HG02678 (cell line): Measurements from ENCODE around the gene SP3.

Source experiments
- ATAC-seq: cut with Tn5 transposase; IDR thresholded peaks from one replicate; pipeline ENCODE4 v1.9.1; 2021; ENCODE audit warnings: mild to moderate bottlenecking, moderate library complexity; ENCODE audit not compliant: unreplicated experiment

SP3 gene

DNA sequence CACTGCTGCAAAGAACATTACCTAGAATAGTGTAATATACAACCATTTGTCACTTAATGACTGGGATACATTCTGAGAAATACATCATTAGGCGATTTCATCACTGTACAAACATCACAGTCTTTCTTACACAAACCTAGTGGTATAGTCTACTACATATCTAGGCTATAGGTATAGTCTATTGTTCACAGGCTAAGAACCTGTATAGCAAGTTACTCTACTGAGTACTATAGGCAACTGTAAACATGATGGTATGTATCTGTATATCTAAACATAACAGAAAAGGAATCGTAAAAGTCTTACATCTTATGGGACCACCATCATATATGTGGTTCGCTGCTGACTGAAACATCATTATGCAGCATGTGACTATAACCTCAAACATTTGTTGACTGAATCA is 21.4 kb downstream of the SP3 start:
- ATAC-seq = no peak

DNA sequence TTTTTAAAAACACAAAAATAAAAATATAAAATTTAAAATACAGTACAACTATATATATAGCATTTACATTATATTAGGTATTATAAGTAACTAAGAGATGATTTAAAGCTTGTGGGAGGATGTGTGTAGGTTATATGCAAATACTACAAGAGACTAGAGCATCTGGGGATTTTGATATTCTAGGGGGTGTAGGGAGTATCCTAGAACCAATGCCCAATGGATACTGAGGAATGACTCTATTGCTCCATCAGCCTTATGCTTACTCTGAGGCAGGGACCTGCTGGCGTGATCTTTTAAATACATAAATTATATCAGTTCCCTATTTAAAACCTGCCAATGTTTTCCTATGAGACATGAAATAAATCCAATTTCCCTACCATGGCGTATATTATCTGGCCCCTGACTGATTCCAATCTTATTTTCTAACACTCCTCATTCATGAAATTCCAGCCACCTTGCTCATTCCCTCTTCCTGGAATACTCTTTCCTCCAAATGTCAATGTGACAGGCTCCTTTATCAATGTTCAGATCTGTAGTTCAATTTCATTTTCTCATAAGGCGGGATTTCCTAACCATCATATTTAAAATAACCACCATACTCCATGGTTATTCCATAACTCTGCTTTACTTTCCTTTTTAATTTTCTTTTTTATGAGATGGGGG is 22.2 kb downstream of the SP3 start:
- ATAC-seq = no peak

DNA sequence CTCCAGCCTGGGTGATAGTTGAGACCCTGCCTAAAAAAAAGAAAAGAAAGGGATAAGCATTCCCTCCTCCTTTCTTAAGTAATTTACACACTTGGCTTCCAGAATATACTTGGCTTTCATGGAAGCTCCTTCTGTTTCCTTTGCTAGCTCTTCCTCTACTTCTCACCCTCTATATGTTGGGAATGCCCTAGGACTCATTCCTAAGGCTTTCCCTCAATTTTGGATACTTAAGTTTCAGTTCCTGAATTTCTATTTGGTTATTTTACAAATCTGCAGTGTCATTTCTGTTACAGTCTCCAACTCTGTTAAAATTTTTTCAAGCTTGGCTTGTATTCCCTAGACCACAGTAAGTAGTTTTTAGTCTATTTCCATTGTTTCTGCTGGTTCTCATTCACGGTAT is 23.6 kb downstream of the SP3 start:
- no peak for ATAC-seq

DNA sequence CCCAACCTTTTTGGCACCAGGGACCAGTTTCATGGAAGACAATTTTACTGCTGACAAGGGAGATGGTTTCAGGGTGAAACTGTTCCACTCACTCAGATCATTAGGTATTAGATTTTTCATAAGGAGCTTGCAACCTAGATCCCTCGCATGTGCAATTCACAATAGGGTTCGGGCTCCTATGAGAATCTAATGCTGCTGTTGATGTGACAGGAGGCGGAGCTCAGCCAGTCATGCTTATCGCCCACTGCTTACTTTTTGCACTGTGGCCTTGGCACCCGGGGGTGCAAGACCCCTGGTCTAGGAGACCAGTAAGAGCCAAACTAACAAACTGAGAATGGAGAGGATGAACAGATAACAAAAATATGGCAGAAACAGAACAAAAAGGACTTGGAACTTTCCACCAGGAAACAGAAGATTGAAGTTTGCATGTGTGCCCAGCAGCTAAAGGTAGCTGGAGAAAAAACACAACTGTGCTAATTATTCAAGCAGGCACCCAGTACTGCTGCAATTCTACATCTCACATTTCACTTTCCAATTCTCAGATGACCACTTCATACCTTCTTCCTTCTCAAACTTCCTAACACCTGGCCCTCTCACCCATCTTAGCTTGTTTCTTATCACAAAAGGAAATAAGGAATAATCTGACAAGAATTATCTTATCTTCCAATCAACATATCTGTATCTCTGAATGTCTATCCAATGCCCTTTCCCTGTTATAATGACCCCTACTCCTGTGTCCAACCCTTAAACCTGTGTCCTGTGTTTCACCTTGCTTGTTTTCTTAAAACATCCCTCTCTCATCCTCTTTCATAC is 24.8 kb downstream of the SP3 start:
- peak; percentile 42 for ATAC-seq

DNA sequence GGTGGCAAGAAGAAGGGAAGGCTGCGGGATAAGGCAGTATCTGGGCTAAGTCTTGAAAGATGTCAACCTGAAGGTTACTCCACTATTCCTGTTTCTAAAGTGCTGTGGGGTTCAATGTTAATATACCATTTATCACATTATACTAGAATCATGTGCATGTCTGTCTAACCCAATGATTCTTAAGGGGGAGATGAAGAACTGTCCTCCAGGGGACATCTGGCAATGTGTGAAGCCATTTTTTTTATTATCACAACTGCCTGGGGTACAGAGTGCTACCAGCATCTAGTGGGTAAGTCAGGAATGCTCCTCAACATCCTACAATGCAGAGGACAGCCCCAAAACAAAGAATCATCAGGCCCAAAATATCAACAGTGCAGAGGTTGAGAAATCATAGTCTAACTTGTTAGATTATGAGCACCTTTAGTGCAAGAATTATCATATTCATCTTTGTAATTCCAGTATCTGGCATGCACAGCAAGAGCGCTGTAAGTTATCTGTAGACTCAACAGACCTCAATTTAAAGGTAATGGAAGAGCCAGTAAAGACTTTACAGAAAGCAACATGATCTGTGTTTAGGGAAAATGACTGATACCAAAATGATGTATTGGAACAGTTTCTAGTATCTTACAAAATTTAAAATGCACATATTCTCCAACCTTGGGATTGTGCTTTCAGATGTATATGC is 26.3 kb downstream of the SP3 start:
- no peak for ATAC-seq

DNA sequence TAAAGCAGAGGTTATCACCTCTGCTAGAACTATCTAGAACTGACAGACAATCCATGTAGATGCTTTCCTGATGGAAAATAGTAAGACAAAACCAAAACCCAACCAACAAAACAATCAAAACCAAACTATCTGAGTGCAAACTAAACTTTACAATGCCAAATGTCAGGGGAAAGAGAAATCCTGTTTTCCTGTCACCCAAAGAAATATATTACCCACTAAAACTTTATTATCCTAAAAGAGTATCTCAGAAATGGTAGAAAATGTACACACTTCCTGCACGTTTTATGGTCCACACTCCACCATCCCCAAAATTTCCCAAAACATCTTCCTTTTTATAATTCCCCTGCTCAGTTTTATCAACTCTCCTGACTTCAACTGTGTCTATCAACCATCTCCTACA is 29.9 kb downstream of the SP3 start:
- ATAC-seq = no peak

DNA sequence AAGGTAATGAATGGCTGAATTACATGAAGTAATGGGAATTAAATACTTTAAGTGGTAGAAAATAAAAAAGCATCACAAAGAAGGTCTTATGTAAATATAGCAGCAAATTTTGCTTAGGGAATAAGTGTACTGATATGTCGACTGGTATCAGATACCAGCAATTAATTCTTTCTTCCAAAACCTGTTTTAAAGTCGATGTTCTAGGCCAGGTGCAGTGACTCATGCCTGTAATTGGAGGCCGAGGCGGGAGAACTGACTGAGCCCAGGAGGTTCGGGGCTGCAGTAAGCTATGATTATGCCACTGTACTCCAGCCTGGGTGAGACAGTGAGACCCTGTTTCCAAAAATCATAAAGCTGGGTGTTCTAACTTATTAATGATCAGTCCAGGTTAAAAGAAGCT is 30.3 kb downstream of the SP3 start:
- ATAC-seq = no peak

DNA sequence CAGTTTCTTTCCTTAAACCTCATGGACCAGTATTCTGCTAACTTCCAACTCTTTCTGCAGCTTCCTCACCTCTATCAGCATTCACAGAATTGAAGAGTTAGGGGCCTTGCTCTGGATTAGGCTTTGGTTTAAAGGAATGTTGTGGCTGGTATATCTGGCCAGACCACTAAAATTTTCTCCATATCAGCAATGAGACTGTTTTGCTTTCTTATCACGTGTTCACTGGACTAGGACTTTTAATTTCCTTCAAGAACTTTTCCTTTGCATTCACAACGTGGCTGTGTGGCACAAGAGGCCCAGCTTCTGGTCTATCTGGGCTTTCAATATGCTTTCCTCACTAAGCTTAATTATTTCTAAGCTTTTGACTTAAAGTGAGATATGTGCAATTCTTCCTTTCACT is 33.4 kb downstream of the SP3 start:
- ATAC-seq = no peak

DNA sequence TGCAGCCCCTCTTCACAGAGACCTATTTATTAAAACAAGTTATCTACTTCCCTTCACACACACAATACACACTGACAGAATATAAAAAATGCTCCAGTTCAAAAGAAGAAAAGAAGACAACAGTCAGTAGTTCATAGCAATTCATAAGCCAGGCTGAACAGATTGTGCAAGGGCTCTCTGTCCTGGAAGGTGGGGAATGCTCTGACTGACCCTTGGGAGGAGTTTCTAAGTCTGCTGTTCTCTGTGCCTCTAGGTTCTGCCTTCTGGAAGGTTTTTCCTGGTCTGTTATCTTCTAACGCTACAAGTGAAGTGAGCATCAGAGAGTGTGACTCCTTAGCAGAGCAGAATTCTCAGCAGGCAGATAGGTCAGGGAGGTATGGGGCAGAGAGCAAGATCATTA is 35.7 kb downstream of the SP3 start:
- no peak for ATAC-seq

DNA sequence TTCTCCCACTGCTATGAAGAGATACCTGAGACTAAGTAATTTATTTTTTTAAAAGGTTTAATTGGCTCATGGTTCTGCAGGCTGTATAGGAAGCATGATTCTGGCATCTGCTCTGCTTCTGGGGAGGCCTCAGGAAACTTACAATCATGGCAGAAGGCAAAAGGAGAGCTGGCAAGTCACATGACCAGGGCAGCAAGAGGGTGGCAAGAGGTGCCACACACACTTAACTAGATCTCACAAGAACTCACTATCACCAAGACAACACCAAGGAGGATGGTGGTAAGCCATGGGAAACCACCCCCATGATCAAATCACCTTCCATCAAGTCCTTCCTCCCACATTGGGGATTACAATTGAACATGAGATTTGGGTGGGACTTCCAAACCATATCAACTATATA is 38.3 kb downstream of the SP3 start:
- no peak for ATAC-seq

DNA sequence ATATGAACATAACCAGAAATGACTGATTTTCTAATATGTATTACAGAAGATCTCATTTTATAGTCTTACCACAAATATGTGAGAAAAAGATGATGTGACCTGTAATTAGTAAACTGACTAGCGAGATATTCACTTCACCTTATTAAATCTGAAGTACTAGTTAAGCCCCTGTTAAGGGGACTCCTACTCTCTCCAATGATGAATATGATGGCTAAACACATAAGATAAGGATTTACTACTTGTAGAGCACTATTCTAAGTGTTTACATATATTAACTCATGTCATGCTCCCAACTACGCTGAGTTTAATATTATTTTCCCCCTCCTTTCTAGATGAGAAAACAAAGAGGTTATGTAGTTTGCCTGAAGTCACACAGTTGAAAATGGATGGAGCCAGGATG is 40.9 kb downstream of the SP3 start:
- ATAC-seq = no peak

DNA sequence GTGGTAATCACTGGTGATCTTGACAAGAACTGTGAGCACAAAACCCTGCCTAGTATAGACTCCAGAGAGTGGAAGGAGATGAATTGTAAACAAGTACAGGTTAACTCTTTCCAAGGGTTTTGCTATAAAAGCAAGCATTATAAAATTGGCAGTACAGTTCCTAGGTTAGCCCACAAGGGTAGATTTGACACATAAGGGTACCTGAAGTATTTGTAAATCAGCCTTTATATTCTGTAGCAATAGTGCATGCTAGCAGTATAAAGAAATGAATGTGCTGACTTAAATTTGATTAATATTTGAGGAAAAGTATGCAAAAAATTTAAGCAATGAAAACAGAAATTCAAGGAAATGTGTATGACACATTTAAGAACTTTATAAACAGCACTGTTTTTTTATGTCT is 42.4 kb downstream of the SP3 start:
- ATAC-seq = no peak

DNA sequence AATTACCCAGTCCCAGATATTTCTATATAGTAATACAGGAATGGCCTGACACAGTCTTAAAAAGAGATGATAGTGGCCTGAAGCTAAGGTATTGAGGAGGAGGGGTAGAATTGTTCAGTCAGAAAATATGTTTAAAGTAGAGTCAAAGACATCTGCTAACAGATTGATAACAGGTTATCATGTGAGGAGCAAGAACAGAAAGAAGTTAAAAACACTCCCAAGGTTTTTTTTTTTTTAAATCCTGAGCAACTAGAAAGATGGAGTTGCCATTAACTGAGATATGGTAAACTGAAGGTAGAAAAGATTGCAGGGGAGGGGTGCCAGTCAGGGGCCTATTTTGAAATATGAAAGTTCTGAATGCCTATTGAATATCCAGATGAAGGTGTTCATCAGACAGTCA is 43.1 kb downstream of the SP3 start:
- ATAC-seq = no peak

DNA sequence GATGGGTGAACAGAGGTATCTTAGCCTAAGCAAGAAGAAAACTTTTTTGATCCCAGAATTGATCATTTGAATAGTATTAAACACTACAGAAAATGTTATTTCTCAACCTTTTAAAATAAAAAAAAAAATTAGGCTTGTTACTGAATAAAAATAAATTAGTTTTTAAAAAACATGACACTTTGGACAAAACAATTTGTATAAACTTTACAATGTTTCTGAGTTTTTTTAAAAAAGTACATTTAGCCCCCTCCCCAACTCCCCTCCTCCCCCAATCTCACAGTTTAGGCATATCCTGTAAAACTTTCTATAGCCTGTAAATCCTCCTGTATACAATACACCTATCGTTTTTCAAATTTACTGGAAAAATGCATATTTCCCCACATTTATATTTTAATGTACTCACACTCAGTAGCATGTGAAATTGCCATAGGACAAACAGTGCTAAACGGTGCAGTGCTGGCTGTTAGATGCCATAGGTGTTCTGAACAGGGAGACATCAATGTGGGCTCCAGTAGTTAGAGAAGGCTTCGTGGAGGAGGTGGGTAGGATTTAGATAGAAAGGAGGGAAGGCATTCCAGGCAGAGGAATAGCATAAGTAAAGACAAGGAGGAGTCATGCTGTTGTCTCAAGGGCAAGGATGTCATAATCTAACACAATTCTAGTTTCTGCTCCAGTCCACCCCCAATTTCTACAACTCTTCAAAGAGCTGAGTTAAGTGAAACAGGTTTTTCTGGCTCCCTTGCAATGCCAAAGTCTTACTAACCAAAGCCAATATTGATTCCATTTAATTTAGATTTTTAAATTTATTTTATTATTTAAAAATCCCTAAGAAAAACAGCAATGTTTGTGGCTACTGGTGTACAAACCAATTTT is 50.9 kb downstream of the SP3 start:
- no peak for ATAC-seq

DNA sequence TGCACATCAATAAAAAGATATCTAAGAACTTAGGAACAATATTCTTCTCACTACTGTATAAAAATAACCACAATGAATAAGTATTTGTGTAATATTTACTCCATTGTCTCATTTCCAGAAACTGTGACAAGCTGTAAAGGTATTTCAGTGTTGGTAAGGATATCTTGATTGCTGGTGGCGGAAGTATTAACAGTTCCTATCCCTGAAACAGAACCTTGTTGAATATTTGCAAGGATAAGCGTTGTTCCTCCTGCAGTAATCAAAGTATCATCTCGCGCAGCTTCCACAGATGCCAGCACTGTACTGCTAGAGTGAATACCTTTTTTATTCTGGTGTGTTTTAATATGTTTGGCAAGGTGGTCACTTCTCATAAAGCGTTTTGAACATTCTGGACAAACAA is 55.3 kb downstream of the SP3 start:
- ATAC-seq = no peak

DNA sequence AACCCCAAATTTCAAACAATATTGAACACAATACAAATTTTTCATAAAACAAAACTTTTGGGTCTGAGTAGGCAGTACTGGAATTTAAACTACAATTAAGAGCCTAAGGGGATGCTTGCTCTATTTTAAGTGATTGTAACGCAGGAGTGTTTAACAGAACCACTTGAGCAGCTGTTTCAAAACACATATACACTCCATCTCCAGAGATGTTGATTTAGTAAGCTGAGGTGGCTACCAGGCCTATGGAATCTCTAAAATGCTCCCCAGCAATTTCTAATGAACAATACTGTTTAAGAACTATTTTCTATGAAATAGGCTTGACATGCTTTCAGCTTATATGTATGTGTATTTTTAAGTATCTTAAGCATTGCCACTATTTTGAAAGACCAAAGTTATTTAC is 58.5 kb downstream of the SP3 start:
- no peak for ATAC-seq

DNA sequence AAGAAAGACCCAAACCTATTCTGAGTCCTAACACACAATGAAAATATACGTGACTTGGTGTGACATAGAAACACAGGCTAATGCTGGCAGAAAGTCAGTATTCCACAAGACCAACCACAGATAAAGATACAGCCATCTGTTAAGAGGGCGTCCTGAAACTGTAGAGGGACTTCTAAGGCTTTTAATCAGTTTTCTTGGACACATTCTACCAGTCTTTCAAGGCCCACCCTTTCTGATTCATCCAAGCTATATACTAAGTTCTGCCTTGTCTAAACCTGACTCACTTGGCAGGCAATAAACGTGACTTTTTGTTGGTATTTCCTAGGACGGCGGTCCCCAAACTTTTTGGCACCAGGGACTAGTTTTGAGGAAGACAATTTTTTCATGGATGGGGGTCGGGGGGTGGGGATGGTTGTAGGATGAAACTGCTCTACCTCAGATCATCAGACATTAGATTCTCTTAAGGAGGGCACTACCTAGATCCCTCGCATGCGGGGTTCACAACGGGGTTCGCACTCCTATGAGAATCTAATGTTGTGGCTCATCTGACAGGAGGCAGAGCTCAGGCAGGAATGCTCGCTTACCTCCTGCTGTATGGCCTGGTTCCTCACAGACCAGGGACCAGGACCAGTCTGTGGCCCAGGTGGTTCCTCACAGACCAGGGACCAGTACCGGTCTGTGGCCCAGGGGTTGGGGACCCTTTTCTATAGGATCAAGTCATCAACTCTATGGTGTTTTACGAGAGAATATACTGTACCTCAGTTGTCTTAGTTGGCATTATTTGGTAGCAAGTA is 61.4 kb downstream of the SP3 start:
- ATAC-seq = no peak

DNA sequence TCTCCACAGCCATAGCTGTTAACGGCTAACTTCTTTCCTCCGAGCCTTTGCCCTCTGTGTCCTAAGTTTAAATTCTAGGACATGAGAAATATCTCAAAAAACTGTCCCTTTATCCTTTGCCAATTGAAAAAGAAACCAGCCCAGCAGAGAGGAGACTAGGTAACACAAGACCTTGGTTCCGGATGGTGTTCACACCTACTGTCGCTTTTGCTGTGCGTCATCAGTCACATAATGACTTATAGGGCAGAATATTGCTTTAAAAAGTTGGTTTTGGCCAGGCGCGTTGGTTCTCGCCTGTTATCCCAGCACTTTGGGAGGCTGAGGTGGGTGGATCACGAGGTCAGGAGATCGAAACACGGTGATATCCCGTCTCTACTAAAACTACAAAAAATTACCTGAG is 66.2 kb downstream of the SP3 start:
- ATAC-seq = no peak

DNA sequence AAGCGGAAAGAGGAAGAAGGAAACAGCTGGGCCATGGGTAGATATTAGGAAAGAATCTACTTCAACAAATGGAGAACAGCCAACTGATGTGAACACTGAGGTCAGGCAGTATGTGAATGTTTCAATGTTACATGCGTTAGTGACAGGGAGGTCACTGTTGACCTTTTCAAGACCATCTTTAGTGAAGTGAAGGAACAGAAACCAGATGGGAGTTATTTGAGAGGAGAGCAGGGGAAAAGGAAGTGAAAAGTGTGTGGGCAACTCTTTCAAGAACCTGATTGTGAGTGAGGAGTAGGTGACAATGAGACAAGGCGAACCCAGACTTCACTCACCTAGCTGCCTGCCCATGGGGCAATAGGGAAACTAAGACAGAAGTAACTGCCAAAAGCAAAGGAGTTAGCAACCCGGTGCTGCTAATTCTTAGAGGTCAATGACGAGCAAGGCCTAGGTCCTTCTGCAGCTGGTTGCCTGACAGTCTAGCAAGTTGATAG is 67.0 kb downstream of the SP3 start:
- ATAC-seq = peak; percentile 96

DNA sequence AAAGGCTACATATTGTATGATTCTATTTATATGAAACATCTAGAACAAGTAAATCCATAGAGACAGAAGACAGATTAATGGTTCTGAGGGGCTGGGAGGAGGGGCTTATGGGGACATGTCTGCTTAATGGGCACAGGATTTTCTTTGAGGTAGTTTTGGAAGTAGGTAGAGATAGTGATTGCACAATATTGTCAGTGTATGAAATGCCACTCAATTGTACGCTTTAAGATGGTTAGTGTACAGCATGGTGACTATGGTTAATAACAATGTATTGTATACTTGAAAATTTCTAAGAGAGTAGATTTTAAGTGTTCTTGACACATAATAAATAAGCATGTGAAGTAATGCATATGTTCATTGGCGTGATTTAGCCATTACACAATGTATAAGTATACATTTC is 68.4 kb downstream of the SP3 start:
- ATAC-seq = no peak
